ENCODE results near the gene PIEZO2. TPM values are rescaled to one million over a fixed set of nuclear protein-coding genes. Genes with fewer than 3 reads are reported as not detected.
"Not testable (repeated sequence)": the region's sequence is repeated elsewhere in the genome, so short reads cannot be mapped to it uniquely, and the experiment has no call there.

Gene PIEZO2
- total RNA-seq, 6 donors from 2014 or later, result 6.5 to 37.7 (median 7.8) TPM

- not testable (repeated sequence) for H3K27ac ChIP-seq; H3K36me3 ChIP-seq; H3K4me3 ChIP-seq; DNase-seq; H3K27me3 ChIP-seq; H3K9me3 ChIP-seq; ATAC-seq (ENCODE audit: low FRiP score in 2 of 2); H3K4me1 ChIP-seq
- WGBS, 2 donors, result 70 to 75% methylated on average over 4 of the region's 4 CpGs
These were observed 525.8 kb downstream of the PIEZO2 start for GRCh38 chr18:10623606-10624005.

GRCh38 chr18:10622982-10623381 lies 526.4 kb downstream of the PIEZO2 start:
- H3K4me3 ChIP-seq; H3K27me3 ChIP-seq; DNase-seq; ATAC-seq (ENCODE audit: low FRiP score in 2 of 2); H3K4me1 ChIP-seq; H3K27ac ChIP-seq; H3K36me3 ChIP-seq; H3K9me3 ChIP-seq: not testable (repeated sequence)
- WGBS, 2 donors, result 52 to 81% methylated on average over 1 of the region's 2 CpGs

- WGBS, 2 donors, result 30 to 40% methylated on average over 1 of the region's 2 CpGs
- H3K4me3 ChIP-seq, H3K27ac ChIP-seq, DNase-seq, H3K36me3 ChIP-seq, H3K27me3 ChIP-seq, H3K4me1 ChIP-seq, H3K9me3 ChIP-seq: not testable (repeated sequence)
- peak in 1 of 2 donors; percentile 41 for ATAC-seq (ENCODE audit: low FRiP score in 2 of 2)
These were observed 528.6 kb downstream of the PIEZO2 start for GRCh38 chr18:10620670-10621329.

Small RNA genes within 50 kb of the gene (small RNA-seq; reads per million reads assigned to genes)
- gene AP001180.3 (0 reads per million in 4 donors), gene AP001180.5 (0 reads per million in 4 donors), gene MIR6788 (0 reads per million in 4 donors)

Measured in upper lobe of left lung (tissue), 6 donors.